Esophagus muscularis mucosa (tissue), 3 donors: ENCODE results near the gene HAUS2.

Source experiments
- POLR2A ChIP-seq: fragments of 450-650 bp; IDR thresholded peaks from one replicate; pipeline ENCODE4 v1.6.1; 2017; ENCODE audit warnings: antibody characterized with exemption, moderate library complexity, mild to moderate bottlenecking, low read depth
- POLR2AphosphoS5 ChIP-seq, 2 donors: sonication (generic); formaldehyde crosslinking; IDR thresholded peaks; one replicate each; pipeline ENCODE4 v1.6.1; 2017; ENCODE audit warnings: antibody characterized with exemption in 2 of 2
- TF ChIP-seq, protein P1 (sequence below), 3 experiments: fragments of 200-600 bp in 2 of 3; fragments of 450-650 bp in 1 of 3; sonication (generic) in 2 of 3; IDR thresholded peaks; one replicate each; pipeline ENCODE4 v1.5.1; 2017 to 2019; ENCODE audit warnings: antibody characterized with exemption in 3 of 3, mild to moderate bottlenecking in 2 of 3, moderate library complexity in 1 of 3

- no peak for TF ChIP-seq POLR2A
- TF ChIP-seq, protein P1, sequence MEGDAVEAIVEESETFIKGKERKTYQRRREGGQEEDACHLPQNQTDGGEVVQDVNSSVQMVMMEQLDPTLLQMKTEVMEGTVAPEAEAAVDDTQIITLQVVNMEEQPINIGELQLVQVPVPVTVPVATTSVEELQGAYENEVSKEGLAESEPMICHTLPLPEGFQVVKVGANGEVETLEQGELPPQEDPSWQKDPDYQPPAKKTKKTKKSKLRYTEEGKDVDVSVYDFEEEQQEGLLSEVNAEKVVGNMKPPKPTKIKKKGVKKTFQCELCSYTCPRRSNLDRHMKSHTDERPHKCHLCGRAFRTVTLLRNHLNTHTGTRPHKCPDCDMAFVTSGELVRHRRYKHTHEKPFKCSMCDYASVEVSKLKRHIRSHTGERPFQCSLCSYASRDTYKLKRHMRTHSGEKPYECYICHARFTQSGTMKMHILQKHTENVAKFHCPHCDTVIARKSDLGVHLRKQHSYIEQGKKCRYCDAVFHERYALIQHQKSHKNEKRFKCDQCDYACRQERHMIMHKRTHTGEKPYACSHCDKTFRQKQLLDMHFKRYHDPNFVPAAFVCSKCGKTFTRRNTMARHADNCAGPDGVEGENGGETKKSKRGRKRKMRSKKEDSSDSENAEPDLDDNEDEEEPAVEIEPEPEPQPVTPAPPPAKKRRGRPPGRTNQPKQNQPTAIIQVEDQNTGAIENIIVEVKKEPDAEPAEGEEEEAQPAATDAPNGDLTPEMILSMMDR (IDR thresholded peaks at IDR 0.05): no peak
- TF ChIP-seq POLR2AphosphoS5 (IDR thresholded peaks at IDR 0.05): no peak
Measured at GRCh38 chr15:42582569-42583375, 34.1 kb downstream of the HAUS2 start.
